ENCODE results near the gene MID2.
"Not testable (repeated sequence)": the region's sequence is repeated elsewhere in the genome, so short reads cannot be mapped to it uniquely, and the experiment has no call there.

MID2 gene

GRCh38 chrX:107936434-107936730, 110.7 kb downstream of the MID2 start:
- Histone ChIP-seq H3K27ac (replicated peaks) (no peak overlapping the region), H3K4me3 (replicated peaks; ENCODE audit: insufficient read depth, low read length) (no peak overlapping the region), H3K27me3 (ENCODE audit: insufficient read depth, poor library complexity, severe bottlenecking) (no peaks in the 10 kb centered on the region)
- DNase-seq (ENCODE audit: low read depth in 1 of 2, low spot score in 1 of 2): no peak
- TF ChIP-seq GABPA (IDR thresholded peaks at IDR 0.05; ENCODE audit: low read depth) (no peak), SPI1 (IDR thresholded peaks at IDR 0.05; ENCODE audit: borderline replicate concordance, low read depth) (no peak), REST (IDR thresholded peaks at IDR 0.05; ENCODE audit: insufficient replicate concordance, low read depth) (no peak), CTCF (IDR thresholded peaks at IDR 0.05; ENCODE audit: insufficient read depth, low read length) (no peak), POLR2AphosphoS5 (IDR thresholded peaks at IDR 0.05; ENCODE audit: low read depth) (no peak)

- DNase-seq (ENCODE audit: low read depth in 1 of 2, low spot score in 1 of 2): no peak
- Histone ChIP-seq H3K4me3 (replicated peaks; ENCODE audit: insufficient read depth, low read length) (no peak overlapping the region), H3K27me3 (ENCODE audit: insufficient read depth, poor library complexity, severe bottlenecking) (no peaks in the 10 kb centered on the region), H3K27ac (replicated peaks) (no peak overlapping the region)
- TF ChIP-seq REST (IDR thresholded peaks at IDR 0.05; ENCODE audit: insufficient replicate concordance, low read depth): no peak
- no peak for TF ChIP-seq CTCF (IDR thresholded peaks at IDR 0.05; ENCODE audit: insufficient read depth, low read length)
- no peak for TF ChIP-seq POLR2AphosphoS5 (IDR thresholded peaks at IDR 0.05; ENCODE audit: low read depth)
- no peak for TF ChIP-seq GABPA (IDR thresholded peaks at IDR 0.05; ENCODE audit: low read depth)
- no peak for TF ChIP-seq SPI1 (IDR thresholded peaks at IDR 0.05; ENCODE audit: borderline replicate concordance, low read depth)
These were observed 114.4 kb downstream of the MID2 start for GRCh38 chrX:107940095-107940494.

- not testable (repeated sequence) for H3K27me3 ChIP-seq (ENCODE audit: insufficient read depth, poor library complexity, severe bottlenecking); H3K27ac ChIP-seq (replicated peaks); H3K4me3 ChIP-seq (replicated peaks; ENCODE audit: insufficient read depth, low read length); DNase-seq (ENCODE audit: low read depth in 1 of 2, low spot score in 1 of 2)
- peak; percentile 43; the same call in 1 of the 2 replicates for TF ChIP-seq SPI1 (IDR thresholded peaks at IDR 0.05; ENCODE audit: borderline replicate concordance, low read depth)
These were observed 129.7 kb downstream of the MID2 start for GRCh38 chrX:107955337-107955736.

- no peak for TF ChIP-seq SPI1 (IDR thresholded peaks at IDR 0.05; ENCODE audit: borderline replicate concordance, low read depth)
- no peak for TF ChIP-seq CTCF (IDR thresholded peaks at IDR 0.05; ENCODE audit: insufficient read depth, low read length)
- TF ChIP-seq GABPA (IDR thresholded peaks at IDR 0.05; ENCODE audit: low read depth): no peak
- no peak for TF ChIP-seq POLR2AphosphoS5 (IDR thresholded peaks at IDR 0.05; ENCODE audit: low read depth)
- no peak for TF ChIP-seq REST (IDR thresholded peaks at IDR 0.05; ENCODE audit: insufficient replicate concordance, low read depth)
- Histone ChIP-seq H3K4me3 (replicated peaks; ENCODE audit: insufficient read depth, low read length) (no peak overlapping the region), H3K27me3 (ENCODE audit: insufficient read depth, poor library complexity, severe bottlenecking) (no peaks in the 10 kb centered on the region), H3K27ac (replicated peaks) (no peak overlapping the region)
- no peak for DNase-seq (ENCODE audit: low read depth in 1 of 2, low spot score in 1 of 2)
These were observed 143.0 kb downstream of the MID2 start for GRCh38 chrX:107968623-107969022.

Measured in HL-60 (cell line).